ENCODE data around the gene DEFB110.

DEFB110 gene

GRCh38 chr6:50021894-50022293 is at the start of gene DEFB110:
TSS of gene DEFB110 (minus strand) at chr6:50021994. CDS start at chr6:50021935, 59 bp downstream.
- DNase-seq (ENCODE audit: low read depth in 2 of 3, low spot score in 1 of 3) = no peak

- DNase-seq (ENCODE audit: low read depth in 2 of 3, low spot score in 1 of 3) = no peak
Measured at GRCh38 chr6:50070101-50070500, 48.3 kb upstream of the DEFB110 start.

GRCh38 chr6:50062051-50062450 is 40.3 kb upstream of the DEFB110 start:
- no peak for DNase-seq (ENCODE audit: low read depth in 2 of 3, low spot score in 1 of 3)

- no peak for DNase-seq (ENCODE audit: low read depth in 2 of 3, low spot score in 1 of 3)
Measured at GRCh38 chr6:50056242-50056641, 34.4 kb upstream of the DEFB110 start.

GRCh38 chr6:50049829-50050228 is 28.0 kb upstream of the DEFB110 start, which contains the start of gene DEFB112:
TSS of gene DEFB112 (minus strand) at chr6:50049929. CDS start at chr6:50049869, 60 bp downstream.
- no peak for DNase-seq (ENCODE audit: low read depth in 2 of 3, low spot score in 1 of 3)

- no peak for DNase-seq (ENCODE audit: low read depth in 2 of 3, low spot score in 1 of 3)
Measured at GRCh38 chr6:50047026-50047425, 25.2 kb upstream of the DEFB110 start.

GRCh38 chr6:50030777-50031562 is 9.2 kb upstream of the DEFB110 start:
- no peak for DNase-seq (ENCODE audit: low read depth in 2 of 3, low spot score in 1 of 3)

GRCh38 chr6:50030350-50030749 is 8.6 kb upstream of the DEFB110 start:
- DNase-seq (ENCODE audit: low read depth in 2 of 3, low spot score in 1 of 3) = no peak

- no peak for DNase-seq (ENCODE audit: low read depth in 2 of 3, low spot score in 1 of 3)
Measured at GRCh38 chr6:50025258-50025657, 3.5 kb upstream of the DEFB110 start.

- DNase-seq (ENCODE audit: low read depth in 2 of 3, low spot score in 1 of 3) = no peak
Measured at GRCh38 chr6:50007819-50008218, 14.0 kb downstream of the DEFB110 start.

- no peak for DNase-seq (ENCODE audit: low read depth in 2 of 3, low spot score in 1 of 3)
Measured at GRCh38 chr6:50003139-50003538, 18.7 kb downstream of the DEFB110 start.

- no peak for DNase-seq (ENCODE audit: low read depth in 2 of 3, low spot score in 1 of 3)
Measured at GRCh38 chr6:49995278-49995677, 26.5 kb downstream of the DEFB110 start.

- no peak for DNase-seq (ENCODE audit: low read depth in 2 of 3, low spot score in 1 of 3)
Measured at GRCh38 chr6:49988900-49989299, 32.9 kb downstream of the DEFB110 start.

- no peak for DNase-seq (ENCODE audit: low read depth in 2 of 3, low spot score in 1 of 3)
Measured at GRCh38 chr6:49987749-49988148, 34.0 kb downstream of the DEFB110 start.

- DNase-seq (ENCODE audit: low read depth in 2 of 3, low spot score in 1 of 3) = no peak
Measured at GRCh38 chr6:49986551-49986950, 35.2 kb downstream of the DEFB110 start.

- no peak for DNase-seq (ENCODE audit: low read depth in 2 of 3, low spot score in 1 of 3)
Measured at GRCh38 chr6:49982046-49982445, 39.7 kb downstream of the DEFB110 start.

- DNase-seq (ENCODE audit: low read depth in 2 of 3, low spot score in 1 of 3) = no peak
Measured at GRCh38 chr6:49980898-49981297, 40.9 kb downstream of the DEFB110 start.

- DNase-seq (ENCODE audit: low read depth in 2 of 3, low spot score in 1 of 3) = no peak
Measured at GRCh38 chr6:49979584-49979983, 42.2 kb downstream of the DEFB110 start.

GRCh38 chr6:49978332-49979226 is 43.2 kb downstream of the DEFB110 start:
- no peak for DNase-seq (ENCODE audit: low read depth in 2 of 3, low spot score in 1 of 3)

- no peak for DNase-seq (ENCODE audit: low read depth in 2 of 3, low spot score in 1 of 3)
Measured at GRCh38 chr6:49969605-49970004, 52.2 kb downstream of the DEFB110 start, which contains the start of gene DEFB113. TSS of gene DEFB113 (minus strand) at chr6:49969625. CDS start at chr6:49969625, 0 bp downstream.
